ENCODE data around the gene ALG1. TPM values are rescaled to one million over a fixed set of nuclear protein-coding genes. Genes with fewer than 3 reads are reported as not detected.
"Not testable (repeated sequence)": the region's sequence is repeated elsewhere in the genome, so short reads cannot be mapped to it uniquely, and the experiment has no call there.

ALG1 gene
- total and polyA plus RNA-seq, 2 of the 13 experiments (the other 11 are each of a cell fraction or from before 2014, with no cell fraction given) = 43.3 to 75.6 TPM

DNA sequence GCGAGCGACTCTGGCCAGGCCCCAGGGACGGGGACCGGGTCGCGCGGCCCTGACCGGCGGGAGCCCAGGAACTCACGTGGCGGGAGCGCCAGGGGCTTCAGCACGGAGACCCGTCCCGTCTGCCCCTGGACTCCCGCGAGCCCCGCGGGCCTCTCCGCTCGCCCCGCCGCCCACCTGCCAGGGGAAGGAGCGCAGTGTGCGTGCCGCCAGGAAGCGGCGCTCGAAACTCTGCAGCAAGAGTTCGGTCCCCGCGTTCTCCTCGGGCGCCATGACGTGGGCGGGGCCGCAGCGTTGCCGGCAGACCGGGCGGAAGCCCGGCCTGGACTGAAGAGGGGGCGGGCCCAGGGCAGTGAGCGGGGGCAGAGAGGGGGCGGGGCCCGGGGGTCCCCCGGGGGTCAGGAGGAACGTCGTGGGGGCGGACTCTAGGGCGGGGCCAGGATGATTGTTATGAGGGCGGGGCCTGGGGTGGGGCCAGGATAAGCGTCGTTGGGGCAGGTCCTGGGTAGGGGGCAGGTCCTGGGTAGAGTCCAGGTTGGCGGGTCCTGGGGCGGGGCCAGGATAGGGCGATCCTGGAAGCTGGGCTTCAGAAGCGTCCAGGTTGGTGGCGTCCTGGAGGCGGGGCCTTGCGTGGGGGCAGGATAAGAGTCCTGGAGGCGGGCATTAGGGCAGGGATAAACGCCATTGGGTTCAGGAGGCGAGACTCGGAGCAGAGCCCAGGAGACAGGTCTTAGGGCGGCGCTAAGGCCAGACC lies 26.0 kb downstream of the ALG1 start, which contains the start of gene EEF2KMT (continued):
- peak; percentile 38 for TF ChIP-seq ZNF891 (CRISPR knock-in tag; IDR thresholded peaks at IDR 0.05)
- TF ChIP-seq TARDBP (CRISPR knock-in tag; IDR thresholded peaks at IDR 0.05) = peak; percentile 40; the same call in 1 of the 2 replicates
- peak; percentile 72 for TF ChIP-seq IKZF5 (CRISPR knock-in tag; IDR thresholded peaks at IDR 0.05)
- peak in 1 of 2 experiments; percentile 89; a peak in 2 of 4 replicates for TF ChIP-seq KLF16 (CRISPR knock-in tag; IDR thresholded peaks at IDR 0.05)
- 0 out of 2 replicates have a peak, but pooled peaks have one; percentile 56 for TF ChIP-seq ZBTB38 (CRISPR knock-in tag; IDR thresholded peaks at IDR 0.05)
- peak; percentile 35; the same call in 1 of the 2 replicates for TF ChIP-seq SP5 (CRISPR knock-in tag; IDR thresholded peaks at IDR 0.05; ENCODE audit: borderline replicate concordance, low read depth)
- peak; percentile 69; the same call in 1 of the 2 replicates for TF ChIP-seq GMEB1 (CRISPR knock-in tag; IDR thresholded peaks at IDR 0.05; ENCODE audit: borderline replicate concordance)
- TF ChIP-seq, protein P1, sequence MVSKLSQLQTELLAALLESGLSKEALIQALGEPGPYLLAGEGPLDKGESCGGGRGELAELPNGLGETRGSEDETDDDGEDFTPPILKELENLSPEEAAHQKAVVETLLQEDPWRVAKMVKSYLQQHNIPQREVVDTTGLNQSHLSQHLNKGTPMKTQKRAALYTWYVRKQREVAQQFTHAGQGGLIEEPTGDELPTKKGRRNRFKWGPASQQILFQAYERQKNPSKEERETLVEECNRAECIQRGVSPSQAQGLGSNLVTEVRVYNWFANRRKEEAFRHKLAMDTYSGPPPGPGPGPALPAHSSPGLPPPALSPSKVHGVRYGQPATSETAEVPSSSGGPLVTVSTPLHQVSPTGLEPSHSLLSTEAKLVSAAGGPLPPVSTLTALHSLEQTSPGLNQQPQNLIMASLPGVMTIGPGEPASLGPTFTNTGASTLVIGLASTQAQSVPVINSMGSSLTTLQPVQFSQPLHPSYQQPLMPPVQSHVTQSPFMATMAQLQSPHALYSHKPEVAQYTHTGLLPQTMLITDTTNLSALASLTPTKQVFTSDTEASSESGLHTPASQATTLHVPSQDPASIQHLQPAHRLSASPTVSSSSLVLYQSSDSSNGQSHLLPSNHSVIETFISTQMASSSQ (IDR thresholded peaks at IDR 0.05; ENCODE audit: low read depth) = not testable (repeated sequence)
- TF ChIP-seq, protein P1 (CRISPR knock-in tag; IDR thresholded peaks at IDR 0.05; ENCODE audit: borderline replicate concordance) = peak; percentile 78
- TF ChIP-seq HOXA9 (CRISPR knock-in tag; IDR thresholded peaks at IDR 0.05; ENCODE audit: borderline replicate concordance) = peak; percentile 91
- 0 out of 2 replicates have a peak, but pooled peaks have one; percentile 28 for TF ChIP-seq KLF6 (CRISPR knock-in tag; IDR thresholded peaks at IDR 0.05)
- TF ChIP-seq ZNF816 (CRISPR knock-in tag; IDR thresholded peaks at IDR 0.05; ENCODE audit: borderline replicate concordance) = 0 out of 2 replicates have a peak, but pooled peaks have one; percentile 55
- TF ChIP-seq FOXC1 (CRISPR knock-in tag; IDR thresholded peaks at IDR 0.05; ENCODE audit: borderline replicate concordance) = peak; percentile 70; the same call in 1 of the 2 replicates
- 0 out of 2 replicates have a peak, but pooled peaks have one; percentile 72 for TF ChIP-seq MTA1 (CRISPR knock-in tag; IDR thresholded peaks at IDR 0.05; ENCODE audit: borderline replicate concordance)
- peak; percentile 87; the same call in 1 of the 2 replicates for TF ChIP-seq BATF2 (CRISPR knock-in tag; IDR thresholded peaks at IDR 0.05)
- TF ChIP-seq SRY (CRISPR knock-in tag; IDR thresholded peaks at IDR 0.05) = peak; percentile 87
- peak; percentile 77; the same call in 1 of the 2 replicates for TF ChIP-seq ZNF598 (CRISPR knock-in tag; IDR thresholded peaks at IDR 0.05; ENCODE audit: borderline replicate concordance)
- peak; percentile 80 for TF ChIP-seq ZGPAT (CRISPR knock-in tag; IDR thresholded peaks at IDR 0.05)
- peak; percentile 6 for TF ChIP-seq RBM39 (IDR thresholded peaks at IDR 0.05; ENCODE audit: low read depth, low read length, poor library complexity, severe bottlenecking)
